GM19328 (cell line): Measurements from ENCODE around the gene ITGB2.

ENCODE experiments used
- ATAC-seq: cut with Tn5 transposase; IDR thresholded peaks from one replicate; pipeline ENCODE4 v1.9.1; 2021; ENCODE audit warnings: mild to moderate bottlenecking, moderate library complexity; ENCODE audit not compliant: unreplicated experiment

ITGB2 gene

GRCh38 chr21:44871576-44872269 is 49.0 kb downstream of the ITGB2 start:
- ATAC-seq = no peak

GRCh38 chr21:44870748-44871495 is 49.8 kb downstream of the ITGB2 start:
- ATAC-seq = no peak

- ATAC-seq = no peak
Observed at GRCh38 chr21:44869781-44870747, 50.6 kb downstream of the ITGB2 start.

GRCh38 chr21:44868707-44869106 is 52.0 kb downstream of the ITGB2 start:
- ATAC-seq = no peak

DNA sequence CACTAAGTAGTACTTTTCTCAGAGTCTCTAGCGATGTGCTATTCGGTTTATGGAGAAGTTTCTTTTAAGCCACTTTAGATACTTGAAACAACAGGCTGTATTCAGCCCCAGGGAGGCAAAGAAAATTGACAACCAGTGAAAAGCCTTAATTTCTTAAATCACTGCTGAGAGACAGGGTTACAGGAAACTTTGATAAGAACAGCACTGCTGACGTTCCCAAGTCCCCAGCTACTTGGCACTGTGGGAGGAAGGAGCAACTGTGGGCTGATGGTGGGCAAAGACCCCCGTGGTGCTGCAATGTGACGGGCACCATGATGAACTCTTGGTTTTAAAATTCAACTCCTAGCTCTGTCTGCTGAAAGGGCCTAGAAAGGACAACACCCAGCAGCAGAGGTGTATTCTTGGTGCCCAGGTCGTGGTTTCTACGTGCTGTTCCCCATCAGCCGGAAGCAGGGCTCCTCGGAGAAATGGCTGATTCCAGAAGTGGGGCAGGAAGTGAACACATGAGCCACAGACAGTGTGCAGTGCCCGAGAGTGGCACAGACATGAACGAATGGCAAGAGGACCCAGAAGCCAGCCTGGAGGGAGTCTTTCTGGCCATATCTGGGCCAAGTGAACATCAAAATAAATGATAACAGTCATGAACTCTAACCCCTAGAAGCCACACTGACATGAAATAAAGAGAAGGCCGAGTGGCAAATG is 52.5 kb downstream of the ITGB2 start:
- ATAC-seq = no peak

DNA sequence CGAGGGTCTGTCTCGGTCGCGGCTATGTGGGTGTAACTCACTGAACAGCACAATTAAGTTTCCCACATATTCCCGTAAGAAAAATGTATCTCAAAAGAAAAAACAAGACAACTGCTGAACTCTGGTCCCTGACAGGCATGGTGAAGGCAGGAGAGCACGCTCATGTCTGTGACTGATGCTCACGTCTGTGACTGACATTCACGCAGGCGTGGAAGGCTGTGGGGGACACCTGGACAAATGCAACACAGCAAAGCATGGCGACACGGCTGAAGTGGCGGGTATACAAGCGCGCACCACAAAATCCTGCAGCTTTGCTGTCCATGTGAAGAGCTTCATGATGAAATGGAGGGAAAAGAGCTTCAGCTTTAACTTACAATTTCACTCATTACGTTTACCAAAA is 53.2 kb downstream of the ITGB2 start:
- no peak for ATAC-seq

- no peak for ATAC-seq
Observed at GRCh38 chr21:44866780-44867179, 53.9 kb downstream of the ITGB2 start.

- ATAC-seq = no peak
Observed at GRCh38 chr21:44865561-44866280, 55.0 kb downstream of the ITGB2 start.

- ATAC-seq = no peak
Observed at GRCh38 chr21:44862869-44863685, 57.6 kb downstream of the ITGB2 start.

GRCh38 chr21:44858791-44859190 is 61.9 kb downstream of the ITGB2 start:
- no peak for ATAC-seq

DNA sequence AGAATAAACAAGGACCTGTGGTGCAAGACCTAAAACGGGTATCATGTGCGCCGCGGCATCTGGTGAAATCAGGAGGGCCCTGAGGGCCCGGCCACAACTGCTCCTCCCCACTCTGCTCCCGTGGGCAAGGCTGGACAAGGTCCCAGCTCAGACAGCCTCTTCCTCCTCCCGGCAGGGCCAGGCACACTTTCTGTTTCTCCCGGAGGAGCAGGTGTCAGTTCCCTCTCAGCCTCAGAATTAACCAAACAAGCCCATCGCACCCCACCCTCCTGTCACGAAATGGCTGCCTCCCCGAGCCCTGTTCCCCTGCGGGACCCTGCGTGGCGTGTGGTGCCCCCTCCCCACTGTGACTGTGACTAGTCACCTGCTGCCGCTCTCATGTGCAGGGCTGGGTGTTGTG is 62.4 kb downstream of the ITGB2 start:
- ATAC-seq = no peak

DNA sequence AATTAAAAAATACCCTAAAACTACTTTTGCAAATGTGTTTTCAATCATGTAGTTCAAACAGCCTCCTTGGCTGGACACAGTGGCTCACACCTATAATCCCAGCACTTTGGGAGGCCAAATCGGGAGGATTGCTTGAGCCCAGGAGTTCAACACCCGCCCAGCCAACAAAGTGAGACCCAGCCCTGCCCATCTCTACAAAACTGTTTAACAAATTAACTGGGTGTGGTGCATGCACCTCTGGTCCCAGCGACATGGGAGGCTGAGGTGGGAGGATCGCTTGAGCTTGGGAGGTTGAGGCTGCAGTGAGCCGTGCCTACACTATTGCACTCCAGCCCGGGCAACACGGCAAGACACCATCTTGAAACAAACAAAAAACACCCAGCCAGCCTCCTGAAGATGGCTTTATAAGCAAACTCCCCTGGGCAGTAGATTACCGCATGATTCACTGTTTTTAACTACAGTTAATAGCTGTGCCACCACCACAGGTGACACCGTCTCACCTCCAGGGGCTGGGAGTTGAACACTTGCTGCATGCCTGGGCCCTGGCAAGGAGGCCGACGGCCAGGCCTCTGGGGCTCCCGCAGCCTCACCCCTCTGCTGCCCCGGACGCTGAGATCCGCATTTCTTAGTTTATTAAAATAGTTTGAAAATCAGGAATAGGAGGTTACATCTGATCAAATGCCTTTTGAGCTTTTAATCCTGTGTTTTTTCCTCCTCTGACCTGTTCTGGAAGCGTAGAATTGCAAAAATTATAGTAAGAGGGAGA is 63.4 kb downstream of the ITGB2 start:
- ATAC-seq = no peak

DNA sequence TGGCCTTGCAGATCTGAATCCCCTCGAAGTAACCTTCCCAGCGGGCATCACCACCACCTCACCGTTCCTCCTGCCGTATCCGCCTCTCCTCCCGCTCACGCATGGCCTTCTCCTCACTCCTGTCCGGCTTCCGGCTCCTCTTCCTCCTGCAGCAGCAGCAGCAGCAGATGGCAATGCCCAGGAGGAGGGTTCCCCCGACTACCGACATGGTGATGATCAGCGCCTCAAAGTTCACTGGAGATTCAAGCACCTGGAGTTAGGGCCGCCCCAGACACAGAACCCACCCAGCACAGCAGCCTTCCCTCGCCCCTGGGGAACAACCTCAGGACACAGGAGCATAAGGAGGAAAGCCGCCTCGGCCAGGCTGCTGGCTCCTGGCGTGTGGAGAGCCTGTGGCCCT is 64.6 kb downstream of the ITGB2 start:
- ATAC-seq = no peak

GRCh38 chr21:44855572-44855971 is 65.1 kb downstream of the ITGB2 start:
- no peak for ATAC-seq

- ATAC-seq = no peak
Observed at GRCh38 chr21:44854664-44855446, 65.8 kb downstream of the ITGB2 start.

- no peak for ATAC-seq
Observed at GRCh38 chr21:44854391-44854663, 66.4 kb downstream of the ITGB2 start.

GRCh38 chr21:44853601-44854390 is 66.9 kb downstream of the ITGB2 start:
- ATAC-seq = no peak
